Sigmoid colon (tissue), 7 donors: ENCODE data around the gene SGTB. TPM values are rescaled to one million over a fixed set of nuclear protein-coding genes. Genes with fewer than 3 reads are reported as not detected.

ENCODE experiments used
- DNase-seq: peaks from one replicate; pipeline ENCODE4 v3.0.0-alpha.2; 2019
- H3K27ac ChIP-seq, 4 donors: fragments of 200-600 bp; sonication (generic); one replicate each; pipeline ENCODE4 v1.5.1; 2016 to 2019; ENCODE audit warnings: mild to moderate bottlenecking in 1 of 4
- H3K27me3 ChIP-seq, 3 donors: fragments of 200-600 bp; sonication (generic); one replicate each; pipeline ENCODE4 v1.5.1; 2019; ENCODE audit warnings: mild to moderate bottlenecking in 1 of 3
- H3K36me3 ChIP-seq, 4 donors: fragments of 200-600 bp; sonication (generic); one replicate each; pipeline ENCODE4 v1.5.1; 2016 to 2019
- H3K4me1 ChIP-seq, 4 donors: fragments of 200-600 bp; sonication (generic); one replicate each; pipeline ENCODE4 v1.5.1; 2017 to 2019
- H3K4me3 ChIP-seq, 4 donors: fragments of 200-600 bp; sonication (generic); one replicate each; pipeline ENCODE4 v1.5.1; 2017 to 2019; ENCODE audit warnings: mild to moderate bottlenecking in 2 of 4, moderate library complexity in 1 of 4
- H3K9me3 ChIP-seq, 4 donors: fragments of 200-600 bp in 3 of 4; sonication (generic) in 3 of 4; one replicate each; pipeline versions ENCODE4 v1.5.1 to v1.6.1; 2013 to 2019
- EP300 ChIP-seq, 4 donors: sonication (generic); formaldehyde crosslinking; IDR thresholded peaks; one replicate each; pipeline ENCODE4 v1.6.1; 2017; ENCODE audit warnings: antibody characterized with exemption in 4 of 4
- POLR2A ChIP-seq, 2 donors: fragments of 450-650 bp; IDR thresholded peaks; one replicate each; pipeline ENCODE4 v1.6.1; 2016; ENCODE audit warnings: antibody characterized with exemption in 2 of 2, mild to moderate bottlenecking in 2 of 2, moderate library complexity in 2 of 2
- POLR2AphosphoS5 ChIP-seq, 4 donors: sonication (generic); formaldehyde crosslinking; IDR thresholded peaks; one replicate each; pipeline ENCODE4 v1.6.1; 2017; ENCODE audit warnings: antibody characterized with exemption in 4 of 4
- WGBS, 2 donors: extraction: QIAGEN DNeasy Blood & Tissue Kit; methylation state at CpG; one replicate each; pipeline ENCODE4 v1.1.7; 2013; 5-methylcytosine and 5-hydroxymethylcytosine counted together
- intact Hi-C: fragments of 100-400 bp; cut with DNase I; formaldehyde crosslinking; loops from one replicate; pipeline ENCODE4 v1.15.1; 2023
- polyA plus RNA-seq, 3 donors: library from polyadenylated mRNA; stranded (reverse); fragments of 200-250 nt; gene quantifications; one replicate each; pipeline ENCODE4 v1.2.3, GENCODE V29; 2013
- total RNA-seq, 4 donors: library from RNA; depleted of rRNA; stranded (reverse); fragments of >200 nt; gene quantifications; one replicate each; pipeline ENCODE4 v1.1.0, GENCODE V29; 2016
- TF ChIP-seq, protein P1 (sequence below), 4 experiments: fragments of 450-650 bp in 3 of 4; fragments of 200-600 bp in 1 of 4; IDR thresholded peaks; one replicate each; pipeline ENCODE4 v1.5.1; 2016 to 2019; ENCODE audit warnings: antibody characterized with exemption in 4 of 4, mild to moderate bottlenecking in 3 of 4, moderate library complexity in 2 of 4
- donor health status: healthy with polysubstance abuse.
- donor health status: Bipolar disorder and iron deficiency.
- donor health status: healthy.

Gene SGTB
- total and polyA plus RNA-seq, 7 donors = 1.2 to 13.9 (median 10.2) TPM

- H3K27ac ChIP-seq = no peak overlapping the region
- peaks cover 0 to 23% (median 3%) of the 10 kb centered on the region in 4 donors for H3K36me3 ChIP-seq
- no peaks in the 10 kb centered on the region for H3K27me3 ChIP-seq
- no peak overlapping the region for H3K4me3 ChIP-seq
- H3K4me1 ChIP-seq = no peaks in the 10 kb centered on the region
- no peak for DNase-seq
- TF ChIP-seq POLR2AphosphoS5 (IDR thresholded peaks at IDR 0.05) (no peak), EP300 (IDR thresholded peaks at IDR 0.05) (no peak), POLR2A (IDR thresholded peaks at IDR 0.05) (no peak)
- TF ChIP-seq, protein P1, sequence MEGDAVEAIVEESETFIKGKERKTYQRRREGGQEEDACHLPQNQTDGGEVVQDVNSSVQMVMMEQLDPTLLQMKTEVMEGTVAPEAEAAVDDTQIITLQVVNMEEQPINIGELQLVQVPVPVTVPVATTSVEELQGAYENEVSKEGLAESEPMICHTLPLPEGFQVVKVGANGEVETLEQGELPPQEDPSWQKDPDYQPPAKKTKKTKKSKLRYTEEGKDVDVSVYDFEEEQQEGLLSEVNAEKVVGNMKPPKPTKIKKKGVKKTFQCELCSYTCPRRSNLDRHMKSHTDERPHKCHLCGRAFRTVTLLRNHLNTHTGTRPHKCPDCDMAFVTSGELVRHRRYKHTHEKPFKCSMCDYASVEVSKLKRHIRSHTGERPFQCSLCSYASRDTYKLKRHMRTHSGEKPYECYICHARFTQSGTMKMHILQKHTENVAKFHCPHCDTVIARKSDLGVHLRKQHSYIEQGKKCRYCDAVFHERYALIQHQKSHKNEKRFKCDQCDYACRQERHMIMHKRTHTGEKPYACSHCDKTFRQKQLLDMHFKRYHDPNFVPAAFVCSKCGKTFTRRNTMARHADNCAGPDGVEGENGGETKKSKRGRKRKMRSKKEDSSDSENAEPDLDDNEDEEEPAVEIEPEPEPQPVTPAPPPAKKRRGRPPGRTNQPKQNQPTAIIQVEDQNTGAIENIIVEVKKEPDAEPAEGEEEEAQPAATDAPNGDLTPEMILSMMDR (IDR thresholded peaks at IDR 0.05) = no peak
- H3K9me3 ChIP-seq = no peaks in the 10 kb centered on the region
- intact Hi-C loops = no loop called here
Observed at GRCh38 chr5:65674749-65675148, 47.2 kb downstream of the SGTB start.

DNA sequence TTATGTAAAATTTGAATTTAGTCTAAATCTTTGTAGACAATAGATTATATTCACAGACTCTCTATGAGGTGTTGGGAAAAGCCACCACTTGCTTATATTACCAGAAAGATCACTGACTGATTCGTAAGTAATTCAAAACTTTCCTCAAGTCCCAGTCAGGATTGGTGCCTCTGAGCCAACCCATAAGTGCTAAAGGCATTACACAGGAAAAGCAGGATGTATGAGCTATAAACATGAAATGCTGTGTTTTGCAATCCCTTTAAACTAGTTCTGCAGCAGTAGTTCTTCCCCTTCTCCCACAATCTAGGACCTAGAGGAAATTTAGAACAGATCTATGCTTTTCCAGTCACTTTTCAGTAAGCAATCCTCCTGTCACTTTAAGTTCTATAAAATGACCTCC lies 49.1 kb downstream of the SGTB start:
- TF ChIP-seq POLR2AphosphoS5 (IDR thresholded peaks at IDR 0.05) = no peak
- TF ChIP-seq EP300 (IDR thresholded peaks at IDR 0.05) = no peak
- TF ChIP-seq, protein P1 (IDR thresholded peaks at IDR 0.05) = no peak
- TF ChIP-seq POLR2A (IDR thresholded peaks at IDR 0.05) = no peak
- H3K27me3 ChIP-seq = no peaks in the 10 kb centered on the region
- intact Hi-C loops = no loop called here
- H3K4me3 ChIP-seq = no peak overlapping the region
- no peaks in the 10 kb centered on the region for H3K4me1 ChIP-seq
- H3K27ac ChIP-seq = no peak overlapping the region
- peaks cover 0 to 22% (median 3%) of the 10 kb centered on the region in 4 donors for H3K36me3 ChIP-seq
- no peaks in the 10 kb centered on the region for H3K9me3 ChIP-seq
- WGBS, 2 donors = 86 to 88% methylated on average over 1 of the region's 1 CpG
- no peak for DNase-seq

GRCh38 chr5:65668696-65669095 lies 53.2 kb downstream of the SGTB start:
- WGBS, 2 donors = 77 to 84% methylated on average over 7 of the region's 7 CpGs
- Histone ChIP-seq H3K27ac (no peak overlapping the region), H3K4me1 (no peaks in the 10 kb centered on the region), H3K27me3 (no peaks in the 10 kb centered on the region), H3K9me3 (no peaks in the 10 kb centered on the region), H3K4me3 (no peak overlapping the region), H3K36me3 (peaks cover 0 to 48% (median 5%) of the 10 kb centered on the region in 4 donors)
- intact Hi-C loops = no loop called here
- TF ChIP-seq, protein P1 (IDR thresholded peaks at IDR 0.05) = no peak
- TF ChIP-seq EP300 (IDR thresholded peaks at IDR 0.05) (no peak), POLR2AphosphoS5 (IDR thresholded peaks at IDR 0.05) (no peak), POLR2A (IDR thresholded peaks at IDR 0.05) (no peak)
- DNase-seq = no peak

DNA sequence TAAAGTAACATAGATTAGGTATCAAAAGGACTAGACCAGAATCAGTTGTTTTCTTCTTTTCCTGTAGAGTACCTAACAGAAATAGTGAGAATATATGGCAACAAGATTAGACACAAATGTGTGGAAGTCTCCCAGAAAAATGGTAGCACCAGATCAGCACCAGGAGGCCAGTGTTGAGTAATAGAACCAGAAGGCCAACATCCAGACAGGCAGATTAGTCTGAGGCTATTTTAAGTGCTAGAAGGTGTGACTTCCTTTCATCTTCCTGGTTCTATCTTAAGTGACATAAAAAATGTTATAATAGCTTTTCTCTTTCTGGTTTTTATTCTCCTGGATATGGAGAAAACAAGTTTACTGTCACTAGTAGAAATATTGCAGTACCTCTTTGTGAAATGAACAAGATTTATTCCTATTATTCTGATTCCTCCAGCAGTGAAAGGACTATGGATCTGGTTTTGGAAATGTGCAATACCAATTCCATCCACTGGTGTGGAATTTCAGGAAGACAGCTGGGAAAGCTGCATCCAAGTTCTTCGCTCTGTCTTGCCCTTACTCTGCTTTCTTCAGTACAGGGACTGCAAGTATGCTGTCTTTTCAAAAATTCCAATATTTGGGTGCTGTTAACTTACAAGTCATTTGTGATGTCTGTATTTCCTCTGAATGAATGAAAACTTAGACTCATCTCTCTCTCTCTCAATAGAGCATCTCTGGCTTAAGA lies 57.9 kb downstream of the SGTB start:
- H3K4me1 ChIP-seq = no peaks in the 10 kb centered on the region
- H3K4me3 ChIP-seq = no peak overlapping the region
- peaks cover 0 to 55% (median 5%) of the 10 kb centered on the region in 4 donors for H3K36me3 ChIP-seq
- TF ChIP-seq, protein P1 (IDR thresholded peaks at IDR 0.05) = peak in 2 of 4 experiments; percentile 16 to 41
- TF ChIP-seq POLR2A (IDR thresholded peaks at IDR 0.05) = no peak
- whole genome bisulfite sequencing, 2 donors = 96 to 97% methylated on average over 1 of the region's 1 CpG
- no peak for DNase-seq
- H3K27ac ChIP-seq = no peak overlapping the region
- H3K9me3 ChIP-seq = no peaks in the 10 kb centered on the region
- no peaks in the 10 kb centered on the region for H3K27me3 ChIP-seq
- intact Hi-C loops = no loop called here

GRCh38 chr5:65654713-65655112 lies 67.2 kb downstream of the SGTB start:
- Histone ChIP-seq H3K27me3 (no peaks in the 10 kb centered on the region), H3K4me1 (no peaks in the 10 kb centered on the region), H3K36me3 (peaks cover 0 to 38% (median 1%) of the 10 kb centered on the region in 4 donors), H3K4me3 (no peak overlapping the region), H3K9me3 (no peaks in the 10 kb centered on the region), H3K27ac (no peak overlapping the region)
- no peak for DNase-seq
- WGBS, 2 donors = 85 to 86% methylated on average over 2 of the region's 2 CpGs
- intact Hi-C loops = no loop called here
- TF ChIP-seq EP300 (IDR thresholded peaks at IDR 0.05) (no peak), POLR2AphosphoS5 (IDR thresholded peaks at IDR 0.05) (no peak), POLR2A (IDR thresholded peaks at IDR 0.05) (no peak)
- TF ChIP-seq, protein P1 (IDR thresholded peaks at IDR 0.05) = no peak
